IPS-11a (cell line): ENCODE data around the gene PIGBOS1.
"Not testable (repeated sequence)": the region's sequence is repeated elsewhere in the genome, so short reads cannot be mapped to it uniquely, and the experiment has no call there.

Experiments used
- H3K4me3 ChIP-seq: one replicate; pipeline ENCODE4 v1.5.1; 2013; ENCODE audit warnings: low read depth, low read length, control low read depth

PIGBOS1 gene, protein sequence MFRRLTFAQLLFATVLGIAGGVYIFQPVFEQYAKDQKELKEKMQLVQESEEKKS

DNA sequence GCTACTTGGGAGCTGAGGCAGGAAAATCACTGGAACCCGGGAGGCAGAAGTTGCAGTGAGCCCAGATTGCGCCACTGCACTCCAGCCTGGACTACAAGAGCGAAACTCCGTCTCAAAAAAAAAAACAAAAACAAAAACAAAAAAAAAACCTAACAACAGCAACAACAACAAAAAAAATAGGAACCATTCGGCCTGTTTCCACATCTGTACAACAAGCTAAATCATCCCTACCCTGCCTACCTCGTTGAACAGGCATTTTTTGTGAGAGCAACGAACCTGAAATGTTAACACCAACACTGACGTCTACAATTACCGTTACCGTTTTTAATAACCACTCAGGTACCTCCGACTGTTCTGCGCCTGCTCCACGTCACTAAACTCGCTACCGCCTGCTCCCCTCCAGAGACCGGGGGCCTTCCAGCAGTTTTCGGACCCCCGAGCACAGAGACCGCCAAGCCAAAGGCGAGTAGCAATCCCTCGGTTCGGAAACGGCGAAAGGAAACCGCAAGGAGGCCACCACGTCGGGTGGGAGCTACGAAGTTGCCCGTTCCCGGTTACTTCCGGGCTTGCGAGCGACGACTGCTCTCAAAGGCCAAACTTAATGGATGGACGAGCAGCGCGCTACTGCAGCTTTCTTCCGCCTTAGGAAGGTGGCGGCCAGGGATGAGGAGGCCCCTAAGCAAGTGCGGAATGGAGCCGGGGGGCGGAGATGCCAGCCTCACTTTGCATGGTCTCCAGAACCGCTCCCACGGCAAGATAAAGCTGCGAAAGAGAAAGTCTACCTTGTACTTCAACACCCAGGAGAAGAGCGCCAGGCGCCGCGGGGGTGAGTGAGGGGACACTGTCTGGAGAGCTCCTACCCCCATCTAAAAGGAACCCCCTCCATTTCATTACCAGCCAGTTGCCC is at the start of gene PIGBOS1, which contains the start of gene PIGB:
PIGBOS1 (minus strand) TSS at position 536 of the 907 bp plus-strand sequence. CDS start 1,331 bp downstream, outside the sequence.
PIGB (plus strand) TSS at position 635 of the 907 bp plus-strand sequence; CDS start at position 664, 29 bp downstream.
- H3K4me3 ChIP-seq: peak within 1 kb of the TSS; percentile 86

DNA sequence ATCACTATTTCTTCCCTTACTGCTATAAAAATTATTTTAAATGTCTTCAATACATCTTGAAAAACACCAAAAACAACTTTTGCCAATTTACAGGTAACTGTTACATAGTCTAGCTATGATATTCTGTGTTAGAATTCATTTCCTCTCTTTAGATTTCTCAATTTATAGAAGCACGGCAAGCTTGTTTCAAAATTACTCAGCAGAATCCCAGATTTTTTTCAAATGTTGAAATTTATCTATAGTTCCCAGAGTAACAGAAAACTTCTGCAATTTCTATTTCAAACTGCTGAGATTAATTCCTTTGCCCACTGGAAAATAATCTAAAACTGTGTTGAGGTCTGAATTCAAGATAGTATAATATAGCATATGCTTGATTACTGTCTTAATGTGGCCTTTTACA is 48.1 kb upstream of the PIGBOS1 start:
- H3K4me3 ChIP-seq: no peak overlapping the region

DNA sequence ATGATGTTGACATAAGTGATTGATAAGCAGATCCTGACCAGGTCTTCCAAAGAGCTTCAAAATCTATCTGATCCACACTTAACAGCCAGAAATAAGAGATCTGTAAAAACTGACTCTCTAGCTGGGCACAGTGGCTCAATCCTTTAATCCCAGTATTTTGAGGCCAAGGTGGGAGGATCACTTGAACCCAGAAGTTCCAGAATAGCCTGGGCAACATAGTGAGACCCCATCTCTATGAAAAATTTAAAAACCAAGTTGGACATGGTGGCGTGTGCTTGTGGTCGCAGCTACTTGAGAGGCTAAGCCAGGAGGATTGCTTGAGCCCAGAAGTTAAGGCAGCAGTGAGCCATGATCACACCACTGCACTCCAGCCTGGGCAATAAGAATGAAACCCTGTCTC is 43.7 kb upstream of the PIGBOS1 start:
- no peak overlapping the region for H3K4me3 ChIP-seq

DNA sequence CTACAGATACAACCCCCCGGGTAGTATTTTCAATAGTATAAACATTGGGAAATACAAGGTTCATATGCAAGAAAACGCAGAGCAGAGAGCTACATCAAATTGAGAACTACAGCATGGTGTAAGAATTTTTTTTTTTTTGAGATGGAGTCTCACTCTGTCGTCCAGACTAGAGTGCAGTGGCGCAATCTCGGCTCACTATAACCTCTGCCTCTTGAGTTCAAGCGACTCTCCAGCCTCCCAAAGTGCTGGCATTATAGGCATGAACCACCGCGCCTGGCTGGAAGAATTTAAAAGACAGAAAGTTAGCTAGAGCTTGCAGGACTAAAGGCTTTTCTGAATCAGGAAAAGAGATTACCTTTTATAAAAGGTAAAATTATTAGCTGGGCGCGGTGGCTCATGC is 42.1 kb upstream of the PIGBOS1 start:
- no peak overlapping the region for H3K4me3 ChIP-seq

DNA sequence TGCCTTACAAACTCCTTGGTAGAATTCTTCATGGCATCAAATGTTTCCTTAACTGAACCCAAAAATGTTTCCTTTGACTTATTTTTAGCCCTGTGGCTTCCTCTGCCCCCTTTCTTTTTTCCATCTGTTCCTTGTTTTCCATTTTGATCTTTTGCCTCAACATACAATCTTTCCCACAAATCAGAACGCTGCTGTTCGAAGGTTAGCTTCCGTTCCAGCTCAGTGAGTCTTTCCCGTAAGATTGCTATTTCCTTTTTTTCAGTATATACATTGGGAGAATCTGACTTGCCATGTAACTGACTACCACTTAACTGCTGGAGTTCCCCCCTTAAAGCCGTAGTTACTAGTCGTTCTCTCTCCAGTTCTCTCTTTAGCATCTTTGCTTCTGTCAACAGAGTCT is 41.3 kb upstream of the PIGBOS1 start:
- H3K4me3 ChIP-seq: no peak overlapping the region

DNA sequence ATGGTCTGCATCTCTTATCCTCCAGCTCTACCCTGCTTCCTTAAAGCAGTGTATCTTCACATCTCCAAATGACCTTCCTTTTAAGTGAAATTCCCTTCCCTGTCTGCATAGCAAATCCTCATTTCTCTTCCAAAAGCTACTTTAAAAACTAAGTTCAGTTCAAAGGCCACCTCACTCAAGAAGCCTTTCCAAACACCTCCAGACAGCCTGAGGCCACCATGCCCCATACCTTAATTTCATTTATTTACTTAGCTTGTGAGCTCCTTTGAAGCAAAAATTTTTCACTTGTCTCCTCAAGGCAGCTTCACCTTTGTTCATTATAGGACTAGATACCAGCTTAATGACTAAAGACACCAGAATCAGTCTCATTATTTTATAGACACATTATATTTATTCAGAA is 39.5 kb upstream of the PIGBOS1 start:
- H3K4me3 ChIP-seq: no peak overlapping the region

DNA sequence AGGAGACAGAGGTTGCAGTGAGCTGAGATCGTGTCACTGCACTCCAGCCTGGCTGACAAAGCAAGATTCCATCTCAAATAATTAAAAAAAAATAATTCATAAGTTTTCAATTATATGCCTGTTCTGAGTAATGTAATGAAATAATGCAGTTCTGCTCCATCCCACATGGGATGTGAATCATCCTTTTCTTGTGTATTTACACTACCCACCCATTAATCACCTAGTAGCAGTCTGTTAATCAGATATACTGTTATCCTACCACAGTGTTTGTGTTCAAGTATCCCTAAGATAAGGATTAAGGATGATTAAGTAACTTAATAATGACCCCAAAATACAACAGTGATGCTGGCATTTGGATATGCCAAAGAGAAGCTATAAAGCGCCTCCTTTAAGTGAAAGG is 38.9 kb upstream of the PIGBOS1 start:
- no peak overlapping the region for H3K4me3 ChIP-seq

DNA sequence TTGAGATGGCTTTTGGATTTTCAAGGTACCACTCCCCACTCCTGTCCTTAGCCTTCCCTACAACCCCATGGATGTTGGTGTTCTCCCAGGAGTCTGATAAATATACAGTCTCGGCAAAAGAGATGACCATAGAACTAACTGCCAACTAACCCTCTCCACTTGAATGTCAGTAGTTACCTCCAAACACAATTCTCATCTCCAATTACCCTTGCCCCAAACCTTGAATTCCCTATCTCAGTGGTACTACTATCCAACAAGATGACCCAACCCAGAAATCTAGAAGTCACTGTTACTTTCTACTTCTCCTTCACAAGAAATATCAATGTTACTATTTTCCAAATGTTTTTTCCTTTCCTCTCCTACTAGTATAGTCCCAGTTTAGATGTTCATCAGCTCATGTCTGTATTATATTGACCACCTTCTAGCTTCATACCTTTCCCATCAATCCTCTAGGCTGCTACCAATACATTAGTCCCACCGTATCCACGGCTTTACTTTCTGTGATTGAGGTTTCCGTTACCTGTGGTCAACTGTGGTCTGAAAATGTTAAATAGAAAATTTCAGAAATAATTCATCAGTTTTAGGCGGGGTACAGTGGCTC is 38.2 kb upstream of the PIGBOS1 start:
- H3K4me3 ChIP-seq: no peak overlapping the region

DNA sequence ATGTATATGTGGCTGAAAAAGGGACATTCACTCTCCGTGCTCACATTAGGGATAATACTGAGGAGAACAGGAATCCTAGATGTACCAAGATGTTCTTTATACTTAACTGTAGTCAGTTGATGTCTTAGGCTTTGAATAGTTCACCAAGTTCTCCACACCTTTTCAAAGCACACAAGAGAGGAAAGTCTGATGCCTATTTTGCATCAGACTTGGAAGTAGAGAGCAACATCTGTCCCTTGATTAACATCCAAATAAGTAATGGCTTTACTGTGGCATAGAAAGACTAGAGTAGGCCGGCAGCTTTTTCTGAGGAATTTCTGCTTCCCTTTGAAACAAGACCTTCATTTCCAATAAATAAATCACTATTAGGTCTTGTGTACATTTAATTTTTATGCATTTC is 34.1 kb upstream of the PIGBOS1 start:
- H3K4me3 ChIP-seq: no peak overlapping the region

DNA sequence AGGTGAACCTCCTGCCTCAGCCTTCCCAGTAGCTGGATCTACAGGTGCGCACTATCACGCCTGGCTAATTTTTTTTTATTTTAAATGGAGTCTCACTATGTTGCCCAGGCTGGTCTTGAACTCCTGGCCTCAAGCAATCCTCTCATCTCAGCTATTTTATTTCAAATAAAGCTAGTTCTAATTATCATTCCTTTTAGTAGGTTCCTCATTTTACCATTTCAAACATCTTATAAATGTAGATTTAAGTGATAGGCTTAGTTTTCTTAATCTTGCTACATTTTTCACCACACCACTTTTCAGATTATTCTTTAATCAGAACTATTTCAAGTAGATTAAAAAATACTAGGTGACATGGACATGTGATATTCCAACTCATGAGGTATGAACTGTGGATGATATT is 30.4 kb upstream of the PIGBOS1 start:
- no peak overlapping the region for H3K4me3 ChIP-seq

DNA sequence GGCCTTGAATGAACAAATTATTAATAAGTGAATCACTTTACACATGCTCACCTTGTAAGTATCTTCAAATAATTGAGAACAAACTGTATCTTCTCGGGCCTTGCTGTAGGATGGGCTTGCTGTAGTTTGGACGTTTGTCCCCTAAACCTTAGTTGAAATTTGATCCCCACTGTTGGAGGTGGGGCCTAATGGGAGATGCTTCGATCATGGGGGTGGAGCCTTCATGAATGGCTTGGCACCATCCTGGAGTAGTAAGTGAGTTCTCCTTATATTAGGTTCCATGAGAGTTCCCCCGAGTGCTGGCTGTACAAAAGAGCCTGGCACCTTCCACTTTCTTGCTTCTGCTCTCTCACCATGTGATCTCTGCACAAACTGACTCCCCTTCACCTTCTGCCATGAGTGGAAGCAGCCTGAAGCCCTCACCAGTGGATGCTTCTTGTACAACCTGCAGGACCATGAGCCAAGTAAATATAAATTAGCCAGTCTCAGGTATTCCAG is 29.4 kb upstream of the PIGBOS1 start:
- no peak overlapping the region for H3K4me3 ChIP-seq

DNA sequence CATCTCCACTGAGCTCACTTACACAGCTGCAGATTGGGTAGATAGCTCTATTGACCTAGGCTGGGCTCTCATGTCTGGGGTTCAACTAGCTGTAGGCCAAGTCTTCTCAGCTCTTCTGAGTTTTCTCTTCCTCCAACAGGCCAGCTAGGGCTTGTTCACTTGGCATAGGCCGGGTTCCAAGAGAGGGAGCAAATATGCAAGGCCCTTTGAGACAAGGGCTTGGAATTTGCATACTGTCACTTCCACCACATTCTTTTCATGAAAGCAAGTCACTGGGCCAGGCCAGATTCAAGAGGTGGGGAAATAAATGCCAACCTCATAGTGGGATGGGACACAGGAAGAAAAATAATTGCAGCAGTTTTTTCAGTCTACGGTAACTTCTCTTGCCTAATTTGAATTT is 25.3 kb upstream of the PIGBOS1 start:
- H3K4me3 ChIP-seq: no peak overlapping the region

DNA sequence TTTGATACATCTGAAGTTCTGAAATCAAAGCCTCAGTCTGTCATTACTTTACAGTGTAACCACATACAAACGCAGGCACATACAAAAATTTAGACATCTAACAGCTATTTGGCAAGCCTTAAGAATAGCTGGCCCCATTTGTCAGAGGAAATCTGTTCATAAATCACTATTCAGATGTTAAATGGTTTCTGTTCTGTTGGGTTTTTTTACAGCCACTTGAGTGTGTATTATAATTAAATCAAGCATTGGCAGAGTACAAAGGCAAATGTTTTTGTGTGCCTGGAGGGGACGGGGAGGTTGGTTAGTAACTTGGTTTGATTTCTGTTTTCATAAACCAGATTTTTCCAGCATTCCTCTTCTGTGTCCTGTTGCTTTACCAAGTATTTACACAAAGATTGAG is 24.2 kb upstream of the PIGBOS1 start:
- H3K4me3 ChIP-seq: no peak overlapping the region

DNA sequence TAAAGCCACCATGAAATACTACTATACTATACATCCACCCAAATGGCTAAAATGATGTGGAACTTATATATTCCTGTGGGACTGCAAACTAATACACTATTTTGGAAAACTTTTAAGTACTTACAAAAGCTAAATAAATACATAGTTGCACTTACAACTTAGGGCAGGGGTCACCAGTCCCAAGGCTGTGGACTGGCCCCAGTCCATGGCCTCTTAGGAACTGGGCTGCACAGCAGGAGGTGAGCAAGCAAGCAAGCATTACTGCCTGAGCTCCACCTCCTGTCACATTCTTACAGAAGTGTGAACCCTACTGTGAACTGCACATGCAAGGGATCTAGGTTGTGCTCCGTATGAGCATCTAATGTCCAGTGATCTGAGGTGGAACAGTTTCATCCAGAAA is 18.2 kb upstream of the PIGBOS1 start:
- no peak overlapping the region for H3K4me3 ChIP-seq

DNA sequence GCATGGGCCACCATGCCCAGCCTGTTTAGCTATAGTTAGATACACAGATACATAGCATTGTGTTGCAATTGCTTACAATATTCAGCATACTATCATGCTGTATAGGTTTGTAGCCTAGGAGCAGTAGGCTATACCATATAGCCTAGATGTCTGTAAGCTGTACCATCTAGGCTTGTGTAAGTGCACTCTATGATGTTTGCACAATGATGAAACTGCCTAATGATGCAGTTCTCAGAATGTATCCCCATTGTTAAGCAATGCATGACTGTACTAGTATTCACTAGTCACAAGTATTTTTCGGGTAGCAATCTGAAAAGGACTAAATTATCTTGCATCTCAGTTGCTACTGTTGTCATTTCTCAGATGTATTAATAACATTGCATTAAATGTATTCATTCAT is 16.1 kb upstream of the PIGBOS1 start:
- H3K4me3 ChIP-seq: no peak overlapping the region

DNA sequence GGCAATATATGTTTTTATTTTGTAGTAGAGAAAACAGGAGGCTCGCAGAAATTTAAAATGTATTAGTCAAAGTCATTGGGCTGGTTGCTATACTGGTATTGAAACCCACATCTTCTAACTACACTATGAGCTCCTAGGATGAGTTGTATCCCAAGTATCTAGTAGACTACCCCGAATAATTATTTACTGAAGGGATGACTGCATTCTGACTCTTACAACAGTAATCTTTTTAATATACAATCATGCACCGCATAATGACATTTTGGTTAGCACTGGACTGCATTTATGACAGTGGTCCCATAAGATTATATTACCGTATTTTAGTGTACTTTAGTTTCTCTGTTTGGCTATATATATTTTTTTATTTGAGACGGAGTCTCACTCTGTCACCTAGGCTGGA is 15.4 kb upstream of the PIGBOS1 start:
- H3K4me3 ChIP-seq: no peak overlapping the region

DNA sequence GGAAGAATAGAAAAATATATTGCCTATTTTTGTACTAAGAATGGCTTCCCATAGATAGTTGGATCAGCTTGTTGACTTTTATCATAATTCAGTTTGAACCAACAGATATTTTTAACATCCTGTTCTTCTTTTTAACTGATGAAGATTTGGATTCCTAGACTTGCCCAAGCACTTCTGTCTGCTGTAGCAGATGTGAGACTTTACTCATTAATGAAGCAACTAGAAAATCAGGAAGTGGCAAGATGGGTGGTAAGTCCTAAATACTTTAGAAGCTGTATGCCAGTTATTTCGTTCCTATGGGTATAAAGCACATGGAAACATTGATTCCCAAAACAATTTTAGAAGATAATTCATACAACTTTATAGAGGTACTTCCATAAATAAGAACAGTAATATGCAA is 8.5 kb upstream of the PIGBOS1 start:
- H3K4me3 ChIP-seq: no peak overlapping the region

DNA sequence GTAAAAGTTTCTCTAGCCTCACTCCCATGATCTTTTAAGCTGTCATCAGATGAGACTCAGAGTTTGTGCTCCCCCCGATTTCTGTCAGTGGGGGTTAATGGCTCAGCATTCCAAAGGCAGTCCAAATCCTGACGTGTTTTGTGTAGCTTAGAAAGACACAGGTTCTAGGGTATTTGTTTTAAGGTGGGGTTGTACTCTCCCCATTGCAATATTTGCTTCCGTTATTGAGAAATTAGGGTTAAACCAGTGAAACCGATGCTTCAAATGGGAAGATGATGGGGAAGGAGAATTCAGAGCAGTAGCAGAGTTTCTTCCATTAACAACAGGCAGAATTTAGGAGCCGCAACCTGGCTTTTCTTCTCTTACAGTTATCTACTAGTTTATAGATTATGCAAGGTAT is 3.5 kb upstream of the PIGBOS1 start:
- no peak overlapping the region for H3K4me3 ChIP-seq

DNA sequence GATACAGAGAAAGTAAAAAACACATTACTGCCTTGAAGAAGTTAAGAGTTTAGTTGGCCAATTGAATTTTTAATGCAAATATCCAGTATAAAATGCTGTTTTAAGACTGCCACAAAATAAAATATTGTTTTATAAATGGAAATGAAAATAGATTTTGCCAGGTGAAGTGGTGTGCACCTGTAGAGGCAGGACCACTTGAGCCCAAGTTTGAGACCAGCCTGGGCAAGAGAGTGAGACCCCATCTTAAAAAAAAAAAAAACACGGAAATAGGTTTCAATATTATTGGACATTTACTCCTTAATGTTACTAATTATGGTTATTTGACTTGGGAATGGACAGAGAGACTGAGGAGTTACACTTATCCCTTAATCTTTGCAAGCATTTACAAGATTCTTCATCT is 2.0 kb upstream of the PIGBOS1 start:
- H3K4me3 ChIP-seq: no peak overlapping the region

DNA sequence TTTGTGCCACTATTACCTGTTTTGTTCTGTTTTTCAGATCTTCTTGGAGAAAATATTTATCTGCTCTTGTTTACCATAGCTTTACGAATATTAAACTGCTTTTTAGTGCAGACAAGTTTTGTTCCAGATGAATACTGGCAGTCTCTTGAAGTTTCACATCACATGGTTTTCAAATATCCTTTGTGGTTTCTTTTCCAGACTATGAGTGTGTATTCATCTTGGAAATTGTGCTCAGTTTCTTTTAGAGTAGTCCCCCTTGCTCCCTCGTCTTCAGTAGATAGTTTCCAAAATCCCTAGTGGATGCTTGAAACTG is 1.3 kb upstream of the PIGBOS1 start:
- H3K4me3 ChIP-seq: no peak overlapping the region

DNA sequence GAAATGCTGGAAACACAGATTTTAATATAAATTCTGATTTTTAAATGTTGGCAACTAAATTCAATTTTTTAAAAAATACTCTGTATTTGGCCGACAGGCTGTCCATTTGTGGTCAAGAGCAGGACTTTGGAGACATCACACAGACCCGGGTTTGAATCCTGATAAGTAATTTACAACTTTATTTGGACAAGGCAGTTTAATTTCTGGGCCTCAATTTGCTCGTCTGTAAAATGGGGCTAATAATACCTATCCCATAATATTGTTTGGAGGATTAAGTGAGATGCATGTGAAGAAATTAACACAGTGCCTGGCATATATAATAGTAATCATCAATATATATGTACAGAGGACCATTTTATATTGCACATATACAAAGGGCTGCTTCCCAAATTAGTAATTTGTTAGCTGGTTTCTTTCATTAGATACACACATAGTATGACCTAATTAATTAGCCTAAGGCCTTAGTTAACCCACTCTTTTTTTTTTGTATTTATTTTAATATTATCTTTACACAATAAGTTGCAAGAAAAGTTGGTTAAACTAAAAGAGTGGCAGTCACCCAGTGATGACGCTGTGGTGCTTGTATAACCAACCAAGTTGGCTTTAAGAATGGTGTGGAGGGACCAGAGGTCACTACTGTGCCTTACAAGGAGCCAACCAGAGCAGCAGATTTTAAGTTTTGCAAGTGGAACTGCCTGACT is 764 bp upstream of the PIGBOS1 start:
- H3K4me3 ChIP-seq: peak overlapping the region; percentile 86

DNA sequence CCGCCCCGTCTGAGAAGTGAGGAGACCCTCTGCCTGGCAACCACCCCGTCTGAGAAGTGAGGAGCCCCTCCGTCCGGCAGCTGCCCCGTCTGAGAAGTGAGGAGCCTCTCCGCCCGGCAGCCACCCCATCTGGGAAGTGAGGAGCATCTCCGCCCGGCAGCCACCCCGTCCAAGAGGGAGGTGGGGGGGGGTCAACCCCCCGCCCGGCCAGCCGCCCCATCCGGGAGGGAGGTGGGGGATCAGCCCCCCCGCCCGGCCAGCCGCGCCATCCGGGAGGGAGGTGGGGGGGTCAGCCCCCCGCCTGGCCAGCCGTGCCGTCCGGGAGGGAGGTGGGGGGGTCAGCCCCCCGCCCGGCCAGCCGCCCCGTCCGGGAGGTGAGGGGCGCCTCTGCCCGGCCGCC is 16.1 kb downstream of the PIGBOS1 start:
- not testable (repeated sequence) for H3K4me3 ChIP-seq
